Neural crest cell (in vitro differentiated cells): ENCODE data around the gene ARFGEF3. TPM values are rescaled to one million over a fixed set of nuclear protein-coding genes. Genes with fewer than 3 reads are reported as not detected.

Experiments
- DNase-seq: peaks from one replicate; pipeline ENCODE4 v3.0.0; 2021; ENCODE audit warnings: low read depth, mixed read lengths, low spot score
- H3K27ac Mint-ChIP-seq: one replicate; pipeline ENCODE4 v1.8.0; 2021; ENCODE audit warnings: mild to moderate bottlenecking, mixed read lengths; ENCODE audit not compliant: unreplicated experiment
- H3K27me3 Mint-ChIP-seq: 2 replicates; pipeline ENCODE4 v1.8.0; 2021; ENCODE audit warnings: low read depth, mild to moderate bottlenecking, mixed read lengths
- H3K36me3 Mint-ChIP-seq: 2 replicates; pipeline ENCODE4 v1.8.0; 2021; ENCODE audit warnings: low read depth, mild to moderate bottlenecking, mixed read lengths
- H3K4me1 Mint-ChIP-seq: 2 replicates; pipeline ENCODE4 v1.8.0; 2021; ENCODE audit warnings: mixed read lengths
- H3K4me3 Mint-ChIP-seq: one replicate; pipeline ENCODE4 v1.8.0; 2021; ENCODE audit warnings: mild to moderate bottlenecking, mixed read lengths
- H3K9me3 Mint-ChIP-seq: 2 replicates; pipeline ENCODE4 v1.8.0; 2021; ENCODE audit warnings: mixed read lengths
- CTCF ChIP-seq: fragments of 200-600 bp; sonication (generic); conservative IDR thresholded peaks from 2 replicates; pipeline ENCODE4 v1.5.0; 2021; ENCODE audit warnings: antibody characterized with exemption, mild to moderate bottlenecking
- total RNA-seq: library from RNA; stranded (reverse); gene quantifications from 2 replicates; pipeline ENCODE4 v1.2.1, GENCODE V29; 2021

ARFGEF3 gene
- total RNA-seq, 1 donor from 2014 or later, result 0.30 TPM

- TF ChIP-seq CTCF, result no peak
- no peaks in the 10 kb centered on the region for H3K27me3 Mint-ChIP-seq
- no peaks in the 10 kb centered on the region for H3K9me3 Mint-ChIP-seq
- DNase-seq, result no peak
- no peak overlapping the region for H3K4me3 Mint-ChIP-seq
- H3K27ac Mint-ChIP-seq, result no peak overlapping the region
- no peaks in the 10 kb centered on the region for H3K36me3 Mint-ChIP-seq
- H3K4me1 Mint-ChIP-seq, result no peaks in the 10 kb centered on the region
Measured at GRCh38 chr6:138307816-138308730, 146.3 kb downstream of the ARFGEF3 start.

- H3K4me3 Mint-ChIP-seq, result no peak overlapping the region
- no peaks in the 10 kb centered on the region for H3K27me3 Mint-ChIP-seq
- H3K9me3 Mint-ChIP-seq, result no peaks in the 10 kb centered on the region
- no peaks in the 10 kb centered on the region for H3K36me3 Mint-ChIP-seq
- H3K4me1 Mint-ChIP-seq, result no peaks in the 10 kb centered on the region
- no peak overlapping the region for H3K27ac Mint-ChIP-seq
- no peak for TF ChIP-seq CTCF
- DNase-seq, result no peak
Measured at GRCh38 chr6:138308731-138309110, 147.0 kb downstream of the ARFGEF3 start.

GRCh38 chr6:138309695-138310094 is 148.0 kb downstream of the ARFGEF3 start:
- H3K27me3 Mint-ChIP-seq, result no peaks in the 10 kb centered on the region
- no peaks in the 10 kb centered on the region for H3K36me3 Mint-ChIP-seq
- no peaks in the 10 kb centered on the region for H3K4me1 Mint-ChIP-seq
- H3K9me3 Mint-ChIP-seq, result no peaks in the 10 kb centered on the region
- no peak overlapping the region for H3K27ac Mint-ChIP-seq
- no peak for DNase-seq
- no peak for TF ChIP-seq CTCF
- no peak overlapping the region for H3K4me3 Mint-ChIP-seq

- Mint-ChIP-seq H3K9me3 (no peaks in the 10 kb centered on the region), H3K27ac (no peak overlapping the region), H3K36me3 (no peaks in the 10 kb centered on the region), H3K4me1 (no peaks in the 10 kb centered on the region), H3K4me3 (no peak overlapping the region), H3K27me3 (no peaks in the 10 kb centered on the region)
- DNase-seq, result no peak
- no peak for TF ChIP-seq CTCF
Measured at GRCh38 chr6:138310294-138310693, 148.6 kb downstream of the ARFGEF3 start.

GRCh38 chr6:138310821-138311220 is 149.1 kb downstream of the ARFGEF3 start:
- no peaks in the 10 kb centered on the region for H3K27me3 Mint-ChIP-seq
- no peak for DNase-seq
- no peak for TF ChIP-seq CTCF
- no peaks in the 10 kb centered on the region for H3K9me3 Mint-ChIP-seq
- H3K4me3 Mint-ChIP-seq, result no peak overlapping the region
- no peak overlapping the region for H3K27ac Mint-ChIP-seq
- no peaks in the 10 kb centered on the region for H3K4me1 Mint-ChIP-seq
- H3K36me3 Mint-ChIP-seq, result no peaks in the 10 kb centered on the region
